DOHH2 (cell line): ENCODE measurements around the gene ABCG1.

Source experiments
- H3F3A ChIP-seq: fragments of 200-600 bp; sonication (generic), shearing (Covaris generic); 2 replicates; pipeline ENCODE4 v1.6.0; 2016; ENCODE audit warnings: antibody characterized with exemption, mild to moderate bottlenecking; ENCODE audit not compliant: control insufficient read depth, insufficient read depth
- H3K27ac ChIP-seq: fragments of 200-600 bp; sonication (generic); 2 replicates; pipeline ENCODE4 v1.5.1; 2014; ENCODE audit warnings: low read depth, mild to moderate bottlenecking, low read length, moderate library complexity
- H3K27me3 ChIP-seq: fragments of 200-600 bp; sonication (generic); 2 replicates; pipeline ENCODE4 v1.6.1; 2014; ENCODE audit warnings: mild to moderate bottlenecking, low read length, mixed read lengths; ENCODE audit not compliant: control insufficient read depth
- H3K36me3 ChIP-seq: fragments of 200-600 bp; sonication (generic); 2 replicates; pipeline ENCODE4 v1.6.1; 2014; ENCODE audit warnings: mild to moderate bottlenecking, low read length, moderate library complexity, mixed read lengths; ENCODE audit not compliant: control insufficient read depth
- H3K4me1 ChIP-seq: fragments of 200-600 bp; sonication (generic); 2 replicates; pipeline ENCODE4 v1.6.1; 2014; ENCODE audit warnings: mild to moderate bottlenecking, low read length, mixed read lengths; ENCODE audit not compliant: control insufficient read depth
- H3K4me2 ChIP-seq: fragments of 200-600 bp; sonication (generic); 2 replicates; pipeline ENCODE4 v1.6.0; 2014; ENCODE audit warnings: mild to moderate bottlenecking, low read length, moderate library complexity
- H3K4me3 ChIP-seq: fragments of 200-600 bp; sonication (generic); 2 replicates; pipeline ENCODE4 v1.5.1; 2014; ENCODE audit warnings: mild to moderate bottlenecking, low read length, mixed read lengths
- H3K79me2 ChIP-seq: fragments of 200-600 bp; sonication (generic); 2 replicates; pipeline ENCODE4 v1.6.1; 2014; ENCODE audit warnings: mild to moderate bottlenecking, low read length, mixed read lengths; ENCODE audit not compliant: control insufficient read depth
- H3K9me2 ChIP-seq: fragments of 200-600 bp; sonication (generic); replicated peaks from 2 replicates; pipeline ENCODE4 v1.6.1; 2014; ENCODE audit warnings: mild to moderate bottlenecking, low read length, mixed read lengths; ENCODE audit not compliant: control insufficient read depth
- H3K9me3 ChIP-seq: fragments of 200-600 bp; sonication (generic); 2 replicates; pipeline ENCODE4 v1.6.1; 2014; ENCODE audit warnings: antibody characterized with exemption, low read length, mixed read lengths; ENCODE audit not compliant: control insufficient read depth, insufficient read depth
- H4K20me1 ChIP-seq: fragments of 200-600 bp; sonication (generic); 2 replicates; pipeline ENCODE4 v1.6.0; 2014; ENCODE audit warnings: low read depth, mild to moderate bottlenecking, antibody characterized with exemption, low read length, moderate library complexity; ENCODE audit not compliant: control insufficient read depth, insufficient read depth
- CTCF ChIP-seq: fragments of 200-600 bp; sonication (generic); IDR thresholded peaks from one replicate; pipeline ENCODE4 v1.5.1; 2014; ENCODE audit warnings: antibody characterized with exemption, mild to moderate bottlenecking, low read depth, low read length; ENCODE audit not compliant: poor library complexity, severe bottlenecking
- EZH2phosphoT487 ChIP-seq: fragments of 200-600 bp; sonication (generic); IDR thresholded peaks from 2 replicates; pipeline ENCODE4 v1.6.1; 2017; ENCODE audit warnings: borderline replicate concordance, mild to moderate bottlenecking, antibody characterized with exemption, low read length, moderate library complexity, mixed read lengths

The ABCG1 gene

DNA sequence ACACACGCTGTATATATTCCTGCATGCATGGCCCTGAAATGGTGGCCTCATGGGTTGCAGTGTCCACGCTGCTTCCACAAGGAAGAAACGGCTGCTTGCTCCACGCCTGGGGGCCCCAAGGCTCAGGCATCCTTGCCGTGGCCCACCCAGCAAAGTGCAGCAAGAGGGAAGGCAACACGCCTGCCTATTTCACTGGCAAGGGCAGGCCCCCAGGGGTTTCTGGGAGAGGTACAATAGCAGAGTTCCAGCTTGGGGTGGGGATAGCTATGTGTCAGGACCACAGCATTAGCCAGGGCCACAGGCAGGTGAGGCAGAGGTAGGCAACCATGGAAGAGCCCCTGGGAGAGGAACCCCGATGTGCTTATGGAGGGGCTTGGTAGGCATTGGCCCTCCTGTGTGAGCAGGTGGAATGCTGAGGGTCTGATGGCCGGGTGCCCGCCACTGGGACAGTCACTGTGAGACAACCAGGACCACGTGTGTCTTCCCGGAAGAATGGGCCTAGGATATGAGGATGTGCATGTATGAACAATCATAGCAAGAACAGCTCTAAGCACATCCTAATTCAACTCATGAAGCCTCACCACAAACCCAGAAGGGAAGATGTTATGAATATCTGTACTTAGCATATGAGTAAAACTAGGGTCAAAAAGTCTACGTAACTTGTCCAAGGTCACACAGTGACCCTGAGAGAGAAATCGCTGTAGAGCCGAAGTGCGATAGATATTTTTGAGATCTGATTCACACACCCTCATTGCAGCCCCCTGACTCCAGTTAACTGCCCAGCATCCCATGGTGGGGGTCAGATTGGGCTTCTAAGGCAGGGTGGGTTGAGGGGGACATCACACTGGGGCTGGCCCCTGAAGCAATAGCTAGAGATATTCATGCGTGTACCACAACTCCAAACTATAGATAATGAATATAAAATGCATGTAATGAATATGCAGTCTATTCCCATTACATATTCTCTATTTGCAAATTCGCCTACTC lies 120.1 kb downstream of the ABCG1 start:
- H3K27me3 ChIP-seq: peaks cover 15% of the 10 kb centered on the region
- TF ChIP-seq CTCF (no peak), EZH2phosphoT487 (no peak)
- H3K36me3 ChIP-seq: no peaks in the 10 kb centered on the region
- H3K4me3 ChIP-seq: no peak overlapping the region
- H3K9me2 ChIP-seq: no peaks in the 10 kb centered on the region
- peaks cover 6% of the 10 kb centered on the region; the same call in 1 of the 2 replicates for H3K4me1 ChIP-seq
- no peaks in the 10 kb centered on the region for H3K79me2 ChIP-seq
- no peak overlapping the region for H3K4me2 ChIP-seq
- H4K20me1 ChIP-seq: no peaks in the 10 kb centered on the region
- no peaks in the 10 kb centered on the region for H3K9me3 ChIP-seq
- H3F3A ChIP-seq: peaks cover 5% of the 10 kb centered on the region; the same call in 1 of the 2 replicates
- no peak overlapping the region for H3K27ac ChIP-seq

- Histone ChIP-seq H3K27me3 (peaks cover 15% of the 10 kb centered on the region), H3K4me1 (peaks cover 6% of the 10 kb centered on the region; the same call in 1 of the 2 replicates), H3K9me2 (no peaks in the 10 kb centered on the region), H3F3A (peaks cover 5% of the 10 kb centered on the region; the same call in 1 of the 2 replicates), H3K4me2 (no peak overlapping the region), H3K4me3 (no peak overlapping the region), H3K36me3 (no peaks in the 10 kb centered on the region), H3K9me3 (no peaks in the 10 kb centered on the region), H3K27ac (no peak overlapping the region), H3K79me2 (no peaks in the 10 kb centered on the region), H4K20me1 (no peaks in the 10 kb centered on the region)
- TF ChIP-seq EZH2phosphoT487 (no peak), CTCF (no peak)
These were observed 121.5 kb downstream of the ABCG1 start for GRCh38 chr21:42340187-42341050.

GRCh38 chr21:42341776-42342542 lies 123.0 kb downstream of the ABCG1 start:
- TF ChIP-seq EZH2phosphoT487 (no peak), CTCF (no peak)
- Histone ChIP-seq H3K4me2 (no peak overlapping the region), H3K9me2 (no peaks in the 10 kb centered on the region), H3K27me3 (peaks cover 8% of the 10 kb centered on the region), H3K36me3 (no peaks in the 10 kb centered on the region), H3K4me1 (no peaks in the 10 kb centered on the region), H3F3A (no peaks in the 10 kb centered on the region), H4K20me1 (no peaks in the 10 kb centered on the region), H3K9me3 (no peaks in the 10 kb centered on the region), H3K79me2 (no peaks in the 10 kb centered on the region), H3K27ac (no peak overlapping the region), H3K4me3 (no peak overlapping the region)
